ENCODE measurements around the gene FBL. TPM values are rescaled to one million over a fixed set of nuclear protein-coding genes. Genes with fewer than 3 reads are reported as not detected.
"Not testable (repeated sequence)": the region's sequence is repeated elsewhere in the genome, so short reads cannot be mapped to it uniquely, and the experiment has no call there.

FBL gene
- total RNA-seq, 1 experiment from 2014 or later = 554 TPM

DNA sequence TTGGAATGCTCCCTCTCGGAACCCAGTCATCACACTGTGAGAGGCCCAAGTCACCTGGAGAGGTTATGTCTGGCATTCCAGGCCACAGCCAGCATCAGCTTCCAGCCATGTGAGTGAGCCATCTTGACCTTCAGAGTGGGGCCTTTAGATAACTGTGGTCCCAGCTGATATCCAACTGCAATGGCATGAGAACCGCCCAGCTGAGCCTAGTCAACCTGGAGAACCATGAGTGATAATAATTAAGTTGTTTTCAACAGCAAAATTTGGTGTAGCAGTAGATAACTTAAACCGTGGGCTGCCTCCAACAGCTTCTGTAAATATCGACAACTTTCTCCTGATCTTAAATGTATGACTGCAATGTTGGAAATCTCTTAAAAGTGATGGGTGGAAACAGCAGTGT is 36.8 kb downstream of the FBL start (continued):
- TF ChIP-seq, protein P1, sequence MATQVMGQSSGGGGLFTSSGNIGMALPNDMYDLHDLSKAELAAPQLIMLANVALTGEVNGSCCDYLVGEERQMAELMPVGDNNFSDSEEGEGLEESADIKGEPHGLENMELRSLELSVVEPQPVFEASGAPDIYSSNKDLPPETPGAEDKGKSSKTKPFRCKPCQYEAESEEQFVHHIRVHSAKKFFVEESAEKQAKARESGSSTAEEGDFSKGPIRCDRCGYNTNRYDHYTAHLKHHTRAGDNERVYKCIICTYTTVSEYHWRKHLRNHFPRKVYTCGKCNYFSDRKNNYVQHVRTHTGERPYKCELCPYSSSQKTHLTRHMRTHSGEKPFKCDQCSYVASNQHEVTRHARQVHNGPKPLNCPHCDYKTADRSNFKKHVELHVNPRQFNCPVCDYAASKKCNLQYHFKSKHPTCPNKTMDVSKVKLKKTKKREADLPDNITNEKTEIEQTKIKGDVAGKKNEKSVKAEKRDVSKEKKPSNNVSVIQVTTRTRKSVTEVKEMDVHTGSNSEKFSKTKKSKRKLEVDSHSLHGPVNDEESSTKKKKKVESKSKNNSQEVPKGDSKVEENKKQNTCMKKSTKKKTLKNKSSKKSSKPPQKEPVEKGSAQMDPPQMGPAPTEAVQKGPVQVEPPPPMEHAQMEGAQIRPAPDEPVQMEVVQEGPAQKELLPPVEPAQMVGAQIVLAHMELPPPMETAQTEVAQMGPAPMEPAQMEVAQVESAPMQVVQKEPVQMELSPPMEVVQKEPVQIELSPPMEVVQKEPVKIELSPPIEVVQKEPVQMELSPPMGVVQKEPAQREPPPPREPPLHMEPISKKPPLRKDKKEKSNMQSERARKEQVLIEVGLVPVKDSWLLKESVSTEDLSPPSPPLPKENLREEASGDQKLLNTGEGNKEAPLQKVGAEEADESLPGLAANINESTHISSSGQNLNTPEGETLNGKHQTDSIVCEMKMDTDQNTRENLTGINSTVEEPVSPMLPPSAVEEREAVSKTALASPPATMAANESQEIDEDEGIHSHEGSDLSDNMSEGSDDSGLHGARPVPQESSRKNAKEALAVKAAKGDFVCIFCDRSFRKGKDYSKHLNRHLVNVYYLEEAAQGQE (IDR thresholded peaks at IDR 0.05; ENCODE audit: low read depth) = no peak
- no peak for TF ChIP-seq POLR2AphosphoS5 (IDR thresholded peaks at IDR 0.05; ENCODE audit: low read depth, low read length)
- no peak for TF ChIP-seq ELF1 (IDR thresholded peaks at IDR 0.05; ENCODE audit: borderline replicate concordance, low read depth)
- no peak for TF ChIP-seq ZFX (IDR thresholded peaks at IDR 0.05)
- TF ChIP-seq EGR1 (IDR thresholded peaks at IDR 0.05; ENCODE audit: low read depth) = no peak
- no peak for TF ChIP-seq JUND (IDR thresholded peaks at IDR 0.05)
- TF ChIP-seq CEBPB (IDR thresholded peaks at IDR 0.05; ENCODE audit: low read depth) = no peak

DNA sequence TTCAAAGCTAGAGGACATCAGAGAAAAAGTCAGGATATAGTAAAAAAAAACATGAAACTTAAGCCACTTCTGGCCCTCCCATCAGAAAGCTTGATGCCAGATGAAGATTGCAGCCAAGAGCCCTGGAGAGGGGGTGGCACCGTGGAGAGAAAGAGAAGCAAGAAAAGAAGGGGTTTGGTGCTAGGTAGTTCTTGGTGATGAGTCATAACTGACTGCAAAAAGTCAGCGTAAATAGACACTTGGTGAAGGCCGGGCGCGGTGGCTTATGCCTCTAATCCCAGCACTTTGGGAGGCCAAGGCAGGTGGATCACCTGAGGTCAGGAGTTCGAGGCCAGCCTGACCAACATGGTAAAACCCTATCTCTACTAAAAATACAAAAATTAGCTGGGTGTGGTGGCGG is 37.5 kb downstream of the FBL start:
- DNase-seq (ENCODE audit: low read depth, low spot score); H3K9ac ChIP-seq (ENCODE audit: low read length); H4K20me1 ChIP-seq (ENCODE audit: insufficient read depth); H3K27me3 ChIP-seq (ENCODE audit: insufficient read depth, low read length); H3K36me3 ChIP-seq (ENCODE audit: control insufficient read depth in 1 of 2, insufficient read depth in 2 of 2, low read length in 2 of 2); H3K79me2 ChIP-seq (ENCODE audit: insufficient read depth, low read length); H3K9me2 ChIP-seq (ENCODE audit: insufficient read depth); RAD21 ChIA-PET (ENCODE audit: low non-redundant PET in 1 of 2, low total read pairs in 2 of 2, uncharacterized antibody in 2 of 2, unreplicated experiment in 2 of 2); BruUV-seq (replicated peaks); H3K4me3 ChIP-seq (replicated peaks in 1 of 2; ENCODE audit: low read depth in 1 of 2, low read length in 2 of 2); H3K4me1 ChIP-seq (ENCODE audit: control insufficient read depth in 1 of 2, insufficient read depth in 2 of 2, low read length in 2 of 2); ATAC-seq; H3K9me3 ChIP-seq (ENCODE audit: control insufficient read depth in 1 of 2, insufficient read depth in 1 of 2, low read depth in 1 of 2, low read length in 2 of 2); H3K27ac ChIP-seq (ENCODE audit: low read depth, low read length); POLR2A ChIA-PET; intact Hi-C loops (cut with micrococcal nuclease); H3K4me2 ChIP-seq (ENCODE audit: low read length); H2AFZ ChIP-seq (ENCODE audit: low read depth, low read length, poor library complexity, severe bottlenecking): not testable (repeated sequence)
- CTCF ChIA-PET = interaction anchor here (0.6 to 3.2 kb wide), 2 partner anchors 16 to 42 kb away, joined by 3 to 13 read pairs; no protein-coding TSS in a partner anchor

All from HCT116 (cell line).